Hepatic stellate cell (primary cell): ENCODE measurements around the gene AGRP.

Experiments
- DNase-seq: peaks from one replicate; pipeline ENCODE4 v3.0.0; 2011; ENCODE audit warnings: low spot score

Gene AGRP

GRCh38 chr16:67463059-67463458 lies 20.3 kb downstream of the AGRP start:
- no peak for DNase-seq

- DNase-seq = no peak
Observed at GRCh38 chr16:67462279-67462655, 21.1 kb downstream of the AGRP start.

GRCh38 chr16:67461600-67462278 lies 21.6 kb downstream of the AGRP start:
- DNase-seq = no peak

DNA sequence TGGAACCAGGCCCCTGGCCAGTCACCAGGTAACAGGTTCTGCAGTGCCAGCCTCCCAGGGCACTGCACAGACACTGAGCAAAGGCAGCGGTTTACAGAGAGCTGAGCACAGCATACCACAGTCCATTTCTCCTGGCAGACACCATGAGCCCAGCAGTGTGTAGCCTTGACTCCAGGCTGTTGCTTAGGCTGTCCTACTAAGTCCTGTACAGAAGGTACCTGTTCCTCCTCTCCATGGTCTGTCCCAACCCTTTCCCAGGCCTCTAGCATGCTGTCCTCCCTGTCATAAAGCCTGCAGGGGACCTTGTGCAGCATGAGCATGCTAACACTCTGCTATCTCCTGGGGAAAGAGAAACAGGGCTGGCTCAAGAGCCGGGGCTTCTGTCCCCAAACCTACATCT lies 22.4 kb downstream of the AGRP start:
- DNase-seq = no peak

DNA sequence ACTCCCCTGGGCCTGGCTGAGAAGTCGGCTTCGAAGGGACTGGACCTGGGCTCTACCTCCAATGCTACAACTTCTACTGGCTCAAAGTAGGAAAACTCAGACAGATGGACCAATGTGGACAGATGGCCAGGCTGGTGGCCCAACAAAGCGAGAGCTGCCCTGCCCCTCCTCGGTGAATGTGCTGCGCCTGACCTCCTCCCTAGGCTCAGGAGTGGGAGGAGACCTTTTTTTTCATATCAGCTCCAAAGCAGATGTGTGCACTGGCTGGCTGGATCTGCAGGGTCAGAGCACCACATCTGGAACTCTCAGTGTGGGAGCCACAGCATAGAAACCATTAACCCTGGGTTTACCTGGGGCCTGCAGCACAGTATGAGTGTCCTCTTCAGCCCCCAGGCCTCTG lies 23.2 kb downstream of the AGRP start:
- no peak for DNase-seq

DNA sequence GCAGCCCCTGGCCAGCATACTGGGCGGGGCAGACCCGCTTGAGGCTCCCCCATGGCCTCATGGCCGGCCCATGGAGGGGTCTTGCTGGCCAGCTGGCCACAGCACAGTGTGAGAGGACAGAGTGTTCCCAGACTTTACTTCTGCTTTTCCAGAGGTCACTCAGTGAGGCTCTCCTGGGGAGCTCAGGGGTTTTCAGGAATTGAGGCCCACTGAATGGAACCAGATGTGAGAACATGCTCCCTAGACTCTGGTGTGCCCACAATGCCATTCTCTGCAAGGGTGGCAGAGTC lies 23.5 kb downstream of the AGRP start:
- DNase-seq = no peak

DNA sequence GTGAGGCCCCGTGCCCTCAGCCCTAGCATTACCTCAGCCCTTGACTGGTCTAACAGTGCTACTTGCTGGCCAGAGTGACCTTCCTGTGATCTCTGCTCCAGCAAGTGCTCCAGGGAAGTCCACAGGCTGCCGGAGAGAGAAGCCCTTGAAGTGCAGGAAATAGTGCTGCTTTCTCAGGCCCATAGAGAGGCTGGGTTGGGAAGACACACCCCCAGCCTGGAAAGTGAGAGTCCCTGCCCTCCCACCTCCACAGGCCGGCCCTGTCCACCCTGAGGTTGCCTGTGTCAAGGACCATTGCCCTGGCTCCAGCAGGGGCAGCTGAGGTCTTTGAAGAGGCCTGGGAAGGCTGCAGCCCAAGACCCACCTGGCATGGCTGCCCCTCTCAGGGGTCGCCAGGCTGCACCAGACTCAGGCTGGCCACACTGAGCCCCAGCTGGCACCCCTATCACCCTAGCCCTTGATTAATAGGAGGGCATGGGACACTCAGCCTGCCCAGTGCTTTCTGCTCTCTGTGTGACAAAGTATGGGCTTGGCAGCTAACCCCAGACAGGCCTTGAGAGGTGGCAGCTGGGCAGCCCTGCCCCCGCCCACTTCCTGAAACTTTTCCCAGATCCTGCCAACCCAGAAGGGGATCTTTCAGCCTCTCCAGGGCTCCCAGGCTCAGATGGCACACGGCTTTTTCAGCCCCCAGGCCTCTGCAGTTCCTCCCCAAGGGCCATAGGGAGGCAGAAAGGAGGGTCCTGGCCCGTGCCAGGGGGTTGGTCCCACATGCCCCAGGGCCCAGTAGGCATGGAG lies 24.1 kb downstream of the AGRP start:
- DNase-seq = peak; percentile 59

DNA sequence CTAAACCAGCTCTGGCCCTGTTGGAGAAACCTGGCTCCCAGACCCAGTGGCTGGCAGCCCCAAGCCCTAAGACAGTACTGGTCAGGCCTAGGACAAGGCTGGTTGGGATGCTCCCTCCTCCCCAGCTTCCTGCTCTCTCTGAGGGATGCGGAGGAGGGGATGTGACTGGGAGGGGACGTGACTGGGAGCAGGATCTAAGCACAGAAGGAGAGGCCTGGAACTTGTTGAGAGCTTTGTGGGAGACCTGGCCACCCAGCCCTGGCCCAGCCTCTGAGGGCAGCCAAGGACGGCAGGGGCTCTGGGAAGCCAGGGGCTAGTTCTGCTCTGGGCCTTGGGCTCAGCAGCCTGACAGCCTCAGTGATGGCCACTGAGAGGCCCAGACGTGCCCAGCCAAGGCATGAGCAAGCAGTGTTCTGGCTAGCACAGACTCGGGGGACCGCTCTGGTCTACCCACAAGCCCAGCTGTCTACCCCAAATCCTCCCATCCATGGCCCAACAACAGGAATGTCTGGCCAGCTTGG lies 25.2 kb downstream of the AGRP start:
- no peak for DNase-seq

DNA sequence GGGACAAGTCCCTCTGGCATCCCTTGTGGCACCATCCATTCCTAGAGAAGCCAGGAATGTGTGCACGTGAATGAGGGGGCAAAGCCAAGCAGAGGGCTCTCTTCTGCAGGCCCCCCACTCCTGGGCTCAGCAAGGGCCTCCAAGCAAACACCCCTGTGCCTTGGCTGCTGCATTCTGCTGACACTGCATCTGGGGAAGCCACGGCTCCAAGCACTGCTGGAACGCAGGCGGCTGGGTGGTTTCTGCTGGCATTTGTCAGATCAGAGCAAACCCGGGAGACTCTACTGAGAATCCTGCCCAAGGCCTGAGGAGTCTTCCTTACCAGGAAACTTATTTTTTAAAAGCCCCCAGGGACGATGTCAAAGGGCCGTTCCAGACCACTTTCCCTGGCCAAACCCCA lies 25.7 kb downstream of the AGRP start:
- DNase-seq = no peak

DNA sequence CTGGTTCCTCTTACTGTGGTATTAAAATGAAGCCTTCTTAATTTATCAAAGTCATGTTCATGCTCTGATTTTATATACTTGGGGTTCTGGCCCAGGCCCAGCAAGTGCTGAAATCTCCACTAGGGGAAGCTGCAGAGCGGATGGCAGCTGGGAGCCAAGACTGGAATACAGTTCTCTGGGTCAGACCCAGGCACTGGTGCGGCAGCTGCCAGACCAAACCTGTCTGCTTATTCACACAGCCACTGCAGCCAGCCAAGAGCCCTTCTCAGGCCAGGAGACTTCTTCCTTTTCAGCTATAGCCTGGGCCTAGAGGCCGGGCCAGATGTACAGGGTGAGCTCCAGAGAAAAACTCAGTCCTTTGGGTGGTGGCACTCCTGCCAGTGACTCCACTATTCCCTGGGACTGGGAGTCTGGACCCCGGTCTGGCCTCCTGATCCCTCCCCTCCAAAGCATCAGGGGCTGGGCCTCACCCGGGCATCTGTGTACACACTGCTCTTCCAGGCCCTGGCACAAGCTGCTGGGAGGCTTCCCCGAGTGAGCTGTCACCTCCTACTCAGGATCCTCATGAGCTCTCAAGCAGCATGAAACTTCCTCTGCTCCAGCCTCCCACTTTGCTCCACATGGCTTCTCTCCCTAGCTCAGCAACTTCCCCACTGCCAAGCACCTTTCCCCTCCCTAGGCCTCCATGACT lies 26.8 kb downstream of the AGRP start:
- peak; percentile 72 for DNase-seq

GRCh38 chr16:67454852-67455251 lies 28.5 kb downstream of the AGRP start:
- DNase-seq = no peak

- no peak for DNase-seq
Observed at GRCh38 chr16:67454104-67454503, 29.2 kb downstream of the AGRP start.

GRCh38 chr16:67451704-67452435 lies 31.5 kb downstream of the AGRP start:
- no peak for DNase-seq

DNA sequence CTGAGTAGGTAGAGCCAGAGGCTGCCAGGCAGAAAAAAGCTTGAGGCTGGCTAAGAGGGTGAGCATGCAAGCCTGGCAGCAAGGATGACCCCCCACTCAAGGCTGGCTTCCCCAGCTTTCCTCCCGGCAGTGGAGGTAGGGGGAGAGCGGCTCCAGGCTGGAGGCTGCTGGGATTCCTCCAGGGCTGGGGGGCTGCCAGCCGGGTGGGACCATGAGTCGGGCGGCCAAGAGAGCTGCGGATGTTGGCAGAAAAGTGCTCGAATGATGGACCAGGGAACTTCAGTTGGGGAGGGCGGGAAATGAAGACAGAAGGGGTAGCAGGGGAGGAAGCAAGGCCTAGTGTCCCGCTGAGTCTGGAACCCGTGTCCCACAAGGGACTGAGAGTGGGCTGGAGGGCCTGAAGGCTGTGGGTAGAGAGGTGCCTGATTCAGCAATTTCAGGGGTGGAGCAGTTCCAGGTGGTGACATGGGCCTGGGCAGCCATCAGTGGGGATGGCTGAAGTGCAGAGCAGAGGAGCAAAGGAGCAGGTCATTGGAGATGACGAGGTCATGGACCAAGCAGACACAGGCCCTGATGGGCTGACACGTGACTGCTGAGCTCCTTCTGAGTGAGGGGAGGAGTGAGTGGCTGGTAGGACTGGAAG lies 32.2 kb downstream of the AGRP start:
- no peak for DNase-seq

DNA sequence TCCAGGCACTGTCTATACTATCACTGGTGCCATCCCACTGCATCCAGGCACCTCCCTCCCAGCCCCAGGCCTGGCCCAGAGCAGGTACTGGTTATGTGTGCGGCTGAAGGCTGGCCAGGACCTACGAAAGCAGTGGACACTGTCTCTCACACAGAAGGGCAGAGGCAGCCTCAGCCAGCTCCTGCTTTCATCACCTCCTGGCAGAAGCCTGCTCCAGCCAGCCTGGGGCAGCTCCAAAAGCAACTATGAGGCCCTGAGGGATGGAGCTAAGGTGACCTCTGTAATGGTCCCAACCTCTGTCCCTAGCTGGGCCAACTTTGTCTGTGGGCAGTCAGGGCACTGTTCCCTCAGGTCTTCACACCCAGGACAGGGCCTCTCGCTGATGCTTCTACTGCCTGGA lies 33.6 kb downstream of the AGRP start:
- DNase-seq = no peak

GRCh38 chr16:67449336-67449735 lies 34.0 kb downstream of the AGRP start:
- DNase-seq = no peak

DNA sequence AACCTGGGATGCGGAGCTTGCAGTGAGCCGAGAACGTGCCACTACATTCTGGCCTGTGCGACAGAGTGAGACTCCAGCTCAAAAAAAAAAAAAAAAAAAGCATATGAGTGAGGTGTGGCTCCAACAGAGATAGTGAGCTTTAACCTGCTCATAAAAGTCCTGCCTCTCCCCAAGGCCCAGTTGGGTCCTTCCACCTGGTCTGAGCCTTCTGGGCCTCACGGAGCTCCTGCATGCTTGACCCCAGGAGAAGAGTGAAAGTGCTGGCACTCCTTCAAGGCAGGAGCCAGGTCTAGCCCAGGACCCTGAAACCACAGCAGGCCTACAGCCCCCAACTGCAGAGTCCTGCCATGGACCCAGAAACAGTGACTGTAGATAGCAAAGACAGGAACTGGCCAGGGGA lies 34.8 kb downstream of the AGRP start:
- no peak for DNase-seq

DNA sequence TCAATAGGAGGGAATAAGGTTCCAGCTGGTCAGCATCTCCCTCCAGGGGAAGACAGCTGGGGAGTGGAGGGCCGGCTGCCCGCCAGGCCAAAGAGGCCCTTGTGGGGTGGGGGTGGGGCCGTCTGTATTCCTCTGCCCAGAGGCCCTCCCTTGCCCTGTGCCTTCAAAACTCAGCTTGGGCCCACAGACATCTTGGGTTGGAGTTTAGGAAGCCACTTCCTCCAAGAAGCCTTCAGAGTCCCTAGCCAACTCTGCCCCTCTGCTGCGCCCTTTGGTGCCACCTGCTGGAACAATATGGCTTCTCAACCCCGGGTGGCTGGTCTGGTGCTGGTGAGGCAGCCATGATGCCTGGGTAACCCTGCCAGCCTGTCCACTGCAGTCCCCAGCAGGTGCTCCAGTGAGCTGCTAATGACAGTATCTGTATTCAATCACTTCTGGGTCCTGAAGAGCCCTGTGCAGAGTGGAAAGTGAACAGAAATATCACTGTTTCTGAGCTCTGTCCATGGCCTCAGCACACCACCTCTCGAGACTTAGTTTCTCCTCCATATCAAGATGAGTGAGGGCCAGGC lies 35.8 kb downstream of the AGRP start:
- peak; percentile 56 for DNase-seq

GRCh38 chr16:67446968-67447507 lies 36.3 kb downstream of the AGRP start:
- DNase-seq = no peak

DNA sequence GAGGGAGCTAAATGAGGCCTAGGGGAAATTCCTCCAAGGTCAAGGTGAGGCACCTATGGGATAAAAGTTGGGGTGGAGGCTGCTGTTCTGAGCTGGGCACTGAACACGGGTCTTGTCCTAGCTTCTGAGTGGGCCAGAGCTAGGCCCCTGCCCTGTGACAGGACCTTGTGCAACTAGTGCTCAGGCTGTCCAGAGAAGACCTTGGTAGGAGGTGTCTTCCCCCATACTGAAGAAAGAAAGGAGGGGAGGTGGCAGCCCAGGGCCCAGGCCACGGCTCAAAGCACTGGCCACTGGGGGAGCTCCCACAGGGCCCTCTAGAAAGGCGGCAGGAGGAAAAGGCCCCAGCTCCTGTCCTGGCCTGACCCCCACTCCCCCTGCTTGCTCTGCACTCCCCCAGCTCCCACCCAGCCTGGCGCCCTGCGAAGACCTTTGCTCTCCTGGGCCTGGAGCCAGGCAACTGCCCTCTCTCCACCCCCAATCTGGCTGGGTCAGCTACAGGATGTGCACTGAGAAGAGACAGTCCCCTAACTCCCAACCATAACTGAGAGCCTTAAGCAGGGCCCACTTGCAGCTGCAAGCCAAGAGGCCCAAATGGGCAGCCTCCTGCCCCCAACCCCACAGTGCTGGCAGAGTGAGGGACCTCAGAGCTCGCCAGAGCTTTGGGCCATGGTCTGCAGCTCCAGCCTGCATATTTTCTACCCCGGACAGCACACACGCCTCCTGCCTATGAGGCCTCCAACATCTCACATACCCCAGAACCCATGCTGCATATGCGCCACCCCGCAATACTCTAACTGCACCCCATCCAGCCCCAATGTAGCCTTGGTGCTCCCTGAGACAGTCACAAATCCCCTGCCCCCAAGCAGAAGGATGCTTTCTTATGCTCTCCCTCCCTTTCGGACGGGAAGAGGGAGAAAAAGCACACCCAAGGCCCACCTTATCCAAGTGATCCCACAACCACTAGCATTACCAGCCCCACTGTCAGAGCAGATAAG lies 37.1 kb downstream of the AGRP start:
- DNase-seq = no peak
